Heart right ventricle (tissue), 16 donors: ENCODE measurements around the gene LRRC42. TPM values are rescaled to one million over a fixed set of nuclear protein-coding genes. Genes with fewer than 3 reads are reported as not detected.
"Not testable (repeated sequence)": the region's sequence is repeated elsewhere in the genome, so short reads cannot be mapped to it uniquely, and the experiment has no call there.

Experiments used
- ATAC-seq, 8 donors: fragments of 200-7000 bp; cut with Tn5 transposase; one replicate each; pipeline ENCODE4 v1.9.1; 2020; ENCODE audit warnings: mild to moderate bottlenecking in 8 of 8, moderate library complexity in 8 of 8, moderate number of reproducible peaks in 1 of 8
- DNase-seq, 2 donors: peaks; one replicate each; pipeline ENCODE4 v3.0.0-alpha.2; 2020
- H3K27ac ChIP-seq, 10 donors: fragments of 200-600 bp; sonication (generic) in 2 of 10; one replicate each; pipeline versions ENCODE4 v1.5.0 to v1.8.0; 2020 to 2022; ENCODE audit warnings: mild to moderate bottlenecking in 3 of 10
- H3K27me3 ChIP-seq, 7 donors: fragments of 200-600 bp; one replicate each; pipeline ENCODE4 v1.8.0; 2021 to 2022; ENCODE audit warnings: mild to moderate bottlenecking in 2 of 7
- H3K36me3 ChIP-seq, 9 donors: fragments of 200-600 bp; sonication (generic) in 1 of 9; one replicate each; pipeline versions ENCODE4 v1.5.0 to v1.8.0; 2020 to 2022; ENCODE audit warnings: mild to moderate bottlenecking in 2 of 9
- H3K4me1 ChIP-seq, 9 donors: fragments of 200-600 bp; sonication (generic) in 1 of 9; one replicate each; pipeline versions ENCODE4 v1.5.0 to v1.8.0; 2020 to 2022; ENCODE audit warnings: mild to moderate bottlenecking in 4 of 9
- H3K4me3 ChIP-seq, 10 donors: fragments of 200-600 bp; sonication (generic) in 2 of 10; one replicate each; pipeline versions ENCODE4 v1.5.0 to v1.8.0; 2020 to 2022; ENCODE audit warnings: mild to moderate bottlenecking in 7 of 10, moderate library complexity in 2 of 10
- H3K9me3 ChIP-seq, 11 donors: fragments of 200-600 bp in 10 of 11; sonication (generic) in 2 of 11; one replicate each; pipeline versions ENCODE4 v1.5.0 to v1.8.0; 2013 to 2022; ENCODE audit warnings: mild to moderate bottlenecking in 2 of 11, control low read depth in 1 of 11, moderate library complexity in 1 of 11
- CTCF ChIP-seq, 9 donors: fragments of 200-600 bp; sonication (generic) in 2 of 9; IDR thresholded peaks; one replicate each; pipeline versions ENCODE4 v1.5.0 to v1.8.0; 2021 to 2022; ENCODE audit warnings: antibody characterized with exemption in 9 of 9, mild to moderate bottlenecking in 5 of 9, moderate library complexity in 1 of 9
- WGBS, 2 donors: extraction: QIAGEN DNeasy Blood & Tissue Kit; methylation state at CpG; one replicate each; pipeline ENCODE4 v1.1.7; 2013; ENCODE audit warnings: inconsistent platforms in 1 of 2; 5-methylcytosine and 5-hydroxymethylcytosine counted together
- intact Hi-C, 10 donors: fragments of 100-400 bp; cut with DNase I; formaldehyde crosslinking; loops; one replicate each; pipeline versions ENCODE4 v1.11.1 to v1.14.2; 2022
- polyA plus RNA-seq, 2 donors: library from polyadenylated mRNA; stranded (reverse); fragments of 200-250 nt; gene quantifications; one replicate each; pipeline ENCODE4 v1.2.3, GENCODE V29; 2013
- total RNA-seq, 10 donors: library from RNA; stranded (reverse); fragmentation: NEBNext Ultra II Directional in 3 of 10; extraction: Animal tissue kit (Norgen Biotek cat#: 25700) in 3 of 10; gene quantifications; one replicate each; pipeline versions ENCODE4 v1.2.1 to v1.2.4, GENCODE V29; 2021 to 2023
- donor health status: Arrhythmogenic right ventricular cardiomyopathy.
- donor health status: ischemic (EF 13 %, LVEDD 7.1; RV severe dilation, severe dysfunction).
- donor health status: healthy with polysubstance abuse.
- donor health status: DM: no; HTN: yes; CAD: no.
- donor health status: DM: no; HTN: no; CAD: no.
- donor health status: ischemic (EF 25% LVEDD 6.9; RV normal size, moderate dysfunction).
- donor health status: ischemic (EF 25% LVEDD 5.7; RV mildly dilated, moderate dysfunction).
- donor health status: healthy.
- donor health status: DM: yes; HTN: yes; CAD: no.
- donor health status: Ischemic cardiomyopathy.
- donor health status: ischemic (EF 35%, LVEDD 5.7; RV mildly dilated, moderate dysfunction).
- donor health status: nonischemic (EF 11% LVEDD 7.7; RV severe dilation, severe dysfunction).
- donor health status: DM: yes; HTN: yes; CAD: no.
- donor health status: PGD.
- donor health status: ischemic (EF 29% LVEDD 5.4; RV normal size, mild dysfunction).
- donor health status: nonischemic (EF 23%, LVEDD 6.1; RV moderate dilation, normal function).

Gene LRRC42
- total and polyA plus RNA-seq, 12 donors, result 2.9 to 16.5 (median 13.9) TPM

- DNase-seq, result no peak
- WGBS, 2 donors, result 93 to 96% methylated on average over 3 of the region's 3 CpGs
- no peak overlapping the region for H3K4me3 ChIP-seq
- H3K36me3 ChIP-seq, result peaks cover 0 to 100% (median 40%) of the 10 kb centered on the region in 9 donors
- H3K9me3 ChIP-seq, result no peaks in the 10 kb centered on the region
- intact Hi-C loops, result no loop called here
- peak overlapping the region in 1 of 10 donors; percentile 34 for H3K27ac ChIP-seq
- TF ChIP-seq CTCF (IDR thresholded peaks at IDR 0.05), result no peak
- no peak for ATAC-seq
- H3K4me1 ChIP-seq, result peaks cover 0 to 9% (median 0%) of the 10 kb centered on the region in 9 donors
- no peaks in the 10 kb centered on the region for H3K27me3 ChIP-seq
Observed at GRCh38 chr1:53966794-53967193, 20.6 kb downstream of the LRRC42 start.

DNA sequence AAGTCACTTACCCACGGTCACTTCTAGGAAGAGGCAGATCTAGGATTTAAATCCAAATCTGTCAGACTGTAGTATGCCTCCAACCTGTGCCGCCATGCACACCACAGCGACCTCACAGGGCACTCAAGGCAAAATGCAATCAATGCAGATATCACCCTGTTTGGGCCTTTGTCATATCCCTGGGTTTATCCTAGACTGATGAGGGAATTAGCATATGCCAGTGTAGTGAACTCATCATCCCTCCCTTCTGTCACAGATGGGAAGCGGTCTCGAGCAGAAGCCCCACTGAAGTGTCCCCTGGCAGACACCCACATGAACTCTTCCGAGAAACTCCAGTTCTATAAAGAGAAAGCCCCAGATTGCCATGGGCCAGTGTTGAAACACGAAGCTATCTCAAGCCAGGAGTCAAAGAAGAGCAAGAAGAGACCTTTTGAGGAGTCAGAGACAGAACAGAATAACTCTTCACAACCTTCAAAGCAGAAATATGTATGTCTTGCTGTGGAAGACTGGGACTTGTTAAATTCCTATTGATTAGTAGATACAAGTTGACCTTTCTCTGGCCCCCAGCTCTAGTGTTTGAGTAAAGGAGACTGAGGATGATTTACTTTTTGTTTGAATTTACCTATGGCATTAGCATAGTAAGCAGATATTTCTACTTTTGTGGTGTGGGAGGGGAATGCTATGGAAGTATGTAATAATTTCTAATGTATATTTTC lies 21.4 kb downstream of the LRRC42 start:
- H3K4me1 ChIP-seq, result peaks cover 0 to 9% (median 0%) of the 10 kb centered on the region in 9 donors
- intact Hi-C loops, result no loop called here
- TF ChIP-seq CTCF (IDR thresholded peaks at IDR 0.05), result no peak
- no peaks in the 10 kb centered on the region for H3K9me3 ChIP-seq
- peak in 4 of 8 donors; percentile 20 to 79 (median 38) for ATAC-seq
- no peak for DNase-seq
- peak overlapping the region in 1 of 10 donors; percentile 34 for H3K27ac ChIP-seq
- H3K27me3 ChIP-seq, result no peaks in the 10 kb centered on the region
- 77 to 80% methylated on average over 7 of the region's 7 CpGs for WGBS, 2 donors
- H3K4me3 ChIP-seq, result no peak overlapping the region
- H3K36me3 ChIP-seq, result peaks cover 0 to 100% (median 32%) of the 10 kb centered on the region in 9 donors

GRCh38 chr1:53968125-53968513 lies 22.0 kb downstream of the LRRC42 start:
- Histone ChIP-seq H3K4me3 (no peak overlapping the region), H3K9me3 (no peaks in the 10 kb centered on the region), H3K4me1 (peaks cover 0 to 9% (median 0%) of the 10 kb centered on the region in 9 donors), H3K27ac (peak overlapping the region in 1 of 10 donors; percentile 34), H3K27me3 (no peaks in the 10 kb centered on the region), H3K36me3 (peaks cover 0 to 100% (median 27%) of the 10 kb centered on the region in 9 donors)
- no peak for TF ChIP-seq CTCF (IDR thresholded peaks at IDR 0.05)
- ATAC-seq, result no peak
- no peak for DNase-seq
- intact Hi-C loops, result no loop called here
- WGBS, 2 donors, result 91 to 92% methylated on average over 2 of the region's 2 CpGs

- DNase-seq, H3K9me3 ChIP-seq, H3K4me3 ChIP-seq, intact Hi-C loops, H3K27me3 ChIP-seq, ATAC-seq, H3K27ac ChIP-seq, H3K4me1 ChIP-seq: not testable (repeated sequence)
- WGBS, 2 donors, result 94 to 100% methylated on average over 2 of the region's 2 CpGs
- H3K36me3 ChIP-seq, result peaks cover 0 to 94% (median 24%) of the 10 kb centered on the region in 9 donors
Observed at GRCh38 chr1:53969323-53969722, 23.2 kb downstream of the LRRC42 start.

GRCh38 chr1:53971718-53972117 lies 25.6 kb downstream of the LRRC42 start:
- no peak overlapping the region for H3K27ac ChIP-seq
- TF ChIP-seq CTCF (IDR thresholded peaks at IDR 0.05), result no peak
- WGBS, 2 donors, result 93 to 96% methylated on average over 2 of the region's 2 CpGs
- peaks cover 0 to 70% (median 17%) of the 10 kb centered on the region in 9 donors for H3K36me3 ChIP-seq
- ATAC-seq (no peak), DNase-seq (no peak)
- H3K9me3 ChIP-seq, result no peaks in the 10 kb centered on the region
- H3K4me1 ChIP-seq, result peaks cover 0 to 9% (median 0%) of the 10 kb centered on the region in 9 donors
- H3K27me3 ChIP-seq, result no peaks in the 10 kb centered on the region
- intact Hi-C loops, result loop anchor here in 1 of 10 donors (1.0 kb wide), 1 partner anchor 30 kb away; no protein-coding TSS in a partner anchor
- no peak overlapping the region for H3K4me3 ChIP-seq
